Stimulated activated CD8-positive, alpha-beta memory T cell treated with anti-CD3 and anti-CD28 coated beads, Interleukin-7, amount 100 ng/mL, for 1 hour (primary cell): ENCODE measurements around the gene DMD.

ENCODE experiments used
- DNase-seq, 2 donors: peaks; one replicate each; pipeline ENCODE4 v3.0.0-alpha.2; 2020; ENCODE audit warnings: low read depth in 2 of 2

DMD gene

GRCh38 chrX:32489125-32489524 is 722.2 kb downstream of the DMD start:
- DNase-seq: no peak

GRCh38 chrX:32483534-32484136 is 727.7 kb downstream of the DMD start:
- DNase-seq: no peak

- no peak for DNase-seq
These were observed 731.3 kb downstream of the DMD start for GRCh38 chrX:32480019-32480418.

- DNase-seq: no peak
These were observed 739.0 kb downstream of the DMD start for GRCh38 chrX:32472364-32472763.

- no peak for DNase-seq
These were observed 755.6 kb downstream of the DMD start for GRCh38 chrX:32455704-32456103.

- no peak for DNase-seq
These were observed 759.2 kb downstream of the DMD start for GRCh38 chrX:32451954-32452695.

- DNase-seq: no peak
These were observed 762.4 kb downstream of the DMD start for GRCh38 chrX:32448945-32449344.

- no peak for DNase-seq
These were observed 763.0 kb downstream of the DMD start for GRCh38 chrX:32448320-32448719.

GRCh38 chrX:32447640-32448039 is 763.7 kb downstream of the DMD start:
- DNase-seq: no peak

- DNase-seq: no peak
These were observed 767.5 kb downstream of the DMD start for GRCh38 chrX:32443841-32444240.

- DNase-seq: no peak
These were observed 790.1 kb downstream of the DMD start for GRCh38 chrX:32421266-32421665.

GRCh38 chrX:32408389-32408788 is 803.0 kb downstream of the DMD start:
- DNase-seq: no peak

GRCh38 chrX:32397562-32398216 is 813.7 kb downstream of the DMD start:
- DNase-seq: no peak

- DNase-seq: no peak
These were observed 815.5 kb downstream of the DMD start for GRCh38 chrX:32395878-32396277.

- DNase-seq: no peak
These were observed 818.7 kb downstream of the DMD start for GRCh38 chrX:32392655-32393054.

GRCh38 chrX:32370456-32371205 is 840.7 kb downstream of the DMD start:
- DNase-seq: no peak

- DNase-seq: no peak
These were observed 917.2 kb downstream of the DMD start for GRCh38 chrX:32293962-32294700.

GRCh38 chrX:32289356-32289755 is 922.0 kb downstream of the DMD start:
- no peak for DNase-seq

- no peak for DNase-seq
These were observed 929.5 kb downstream of the DMD start for GRCh38 chrX:32281853-32282252.

- no peak for DNase-seq
These were observed 930.4 kb downstream of the DMD start for GRCh38 chrX:32280921-32281320.

- DNase-seq: no peak
These were observed 930.9 kb downstream of the DMD start for GRCh38 chrX:32280489-32280888.

- DNase-seq: no peak
These were observed 935.2 kb downstream of the DMD start for GRCh38 chrX:32276153-32276552.
